Fibroblast of skin of left biceps (primary cell): ENCODE measurements around the gene RTN1.

ENCODE experiments used
- DNase-seq, 2 experiments: peaks; one replicate each; pipeline ENCODE4 v3.0.0-alpha.2; 2013; ENCODE audit warnings: low read depth in 2 of 2

The RTN1 gene

DNA sequence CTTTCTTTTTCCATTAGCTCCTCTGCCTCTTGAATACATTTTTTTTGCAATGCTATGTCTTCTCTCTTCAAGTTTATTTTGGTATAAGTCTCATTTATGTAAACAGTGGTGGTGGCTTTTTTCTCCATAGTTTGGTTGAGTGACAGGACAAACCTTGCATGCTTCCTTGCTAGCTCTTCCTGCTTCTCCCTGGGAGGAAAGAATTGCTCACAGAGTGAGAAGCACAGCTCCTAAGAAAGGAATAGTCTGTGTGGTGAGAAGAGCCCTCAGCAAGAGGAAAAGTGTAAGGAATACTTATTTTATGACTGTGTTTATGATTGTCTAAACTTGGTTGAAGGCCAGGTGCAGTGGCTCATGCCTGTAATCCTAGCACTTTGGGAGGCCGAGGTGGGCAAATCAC, 305.5 kb downstream of the RTN1 start:
- no peak for DNase-seq

DNA sequence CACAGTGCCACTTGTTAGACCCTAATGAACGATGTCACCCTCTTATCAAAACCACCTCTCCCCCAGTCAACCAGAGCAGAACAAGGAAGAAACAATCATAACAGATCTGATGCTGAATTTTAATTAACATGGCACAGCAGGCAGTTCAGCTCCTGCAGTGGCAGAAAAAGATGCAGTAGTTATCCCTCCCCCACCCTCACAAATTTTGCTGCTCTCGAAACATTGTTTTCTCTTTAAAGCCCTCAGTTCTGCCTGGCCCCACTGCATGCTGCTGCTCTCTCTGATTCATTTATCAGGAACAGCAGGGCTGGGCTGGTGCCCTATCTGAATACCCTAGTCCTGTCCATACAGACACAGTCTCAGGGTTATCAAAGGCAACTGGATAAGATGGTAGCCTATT, 306.2 kb downstream of the RTN1 start:
- no peak for DNase-seq

DNA sequence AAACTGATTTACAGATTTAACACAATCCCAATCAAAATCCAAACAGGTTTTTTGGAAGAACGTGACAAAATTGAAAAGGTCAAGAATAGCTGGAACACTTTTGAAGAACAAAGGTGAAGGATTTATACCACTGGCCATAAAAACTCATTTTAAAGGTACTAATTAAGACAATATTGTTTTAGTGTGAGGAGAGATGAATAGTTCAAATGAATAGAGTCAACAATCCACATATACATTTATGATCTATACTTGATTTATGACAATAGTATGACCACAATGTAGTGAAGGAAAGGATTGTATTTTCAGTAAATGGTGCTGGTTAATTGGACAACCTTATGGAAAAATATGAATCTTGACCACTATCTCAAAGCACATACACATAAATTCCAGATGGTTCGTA, 323.3 kb downstream of the RTN1 start:
- DNase-seq, result no peak
